Sigmoid colon (tissue), 4 donors: ENCODE data around the gene MYLIP.

Experiments used
- CTCF ChIP-seq, 4 experiments: fragments of 450-650 bp in 3 of 4; fragments of 200-600 bp in 1 of 4; IDR thresholded peaks; one replicate each; pipeline ENCODE4 v1.5.1; 2016 to 2019; ENCODE audit warnings: antibody characterized with exemption in 4 of 4, mild to moderate bottlenecking in 3 of 4, moderate library complexity in 2 of 4
- EP300 ChIP-seq, 4 donors: sonication (generic); formaldehyde crosslinking; IDR thresholded peaks; one replicate each; pipeline ENCODE4 v1.6.1; 2017; ENCODE audit warnings: antibody characterized with exemption in 4 of 4
- POLR2A ChIP-seq, 2 donors: fragments of 450-650 bp; IDR thresholded peaks; one replicate each; pipeline ENCODE4 v1.6.1; 2016; ENCODE audit warnings: antibody characterized with exemption in 2 of 2, mild to moderate bottlenecking in 2 of 2, moderate library complexity in 2 of 2

DNA sequence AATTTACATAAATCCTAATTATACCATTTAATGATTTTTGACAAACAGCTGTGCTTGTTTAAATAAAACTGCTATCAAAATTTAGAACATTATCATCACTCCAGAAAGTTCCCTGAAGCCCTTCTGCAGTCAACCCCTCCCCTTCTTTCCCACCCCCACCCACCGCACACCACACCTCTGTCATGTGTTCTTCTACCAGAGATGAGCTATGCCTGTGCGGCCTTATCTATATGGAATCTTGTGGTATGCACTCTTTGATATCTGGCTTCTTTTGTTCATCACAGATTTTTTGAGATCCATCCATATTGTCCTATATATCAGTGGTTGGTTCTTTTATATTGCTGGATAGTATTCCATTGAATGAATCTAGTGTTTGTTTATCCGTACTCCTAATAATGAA lies 7.2 kb downstream of the MYLIP start:
- no peak for TF ChIP-seq CTCF (IDR thresholded peaks at IDR 0.05)
- no peak for TF ChIP-seq POLR2A (IDR thresholded peaks at IDR 0.05)
- no peak for TF ChIP-seq EP300 (IDR thresholded peaks at IDR 0.05)
